GM10266 (cell line): ENCODE results near the gene TMTC2.

Experiments
- DNase-seq: peaks from one replicate; pipeline ENCODE4 v3.0.0; 2012; ENCODE audit errors: extremely low spot score
- CTCF ChIP-seq: IDR thresholded peaks from 2 replicates; pipeline ENCODE4 v1.5.1; 2012; ENCODE audit warnings: mild to moderate bottlenecking, low read depth; ENCODE audit not compliant: control insufficient read depth, insufficient read depth; ENCODE audit errors: missing control alignments

The TMTC2 gene

GRCh38 chr12:82870771-82871377, 184.2 kb downstream of the TMTC2 start:
- no peak for DNase-seq
- TF ChIP-seq CTCF = no peak

GRCh38 chr12:82872088-82872487, 185.4 kb downstream of the TMTC2 start:
- TF ChIP-seq CTCF = no peak
- DNase-seq = no peak

- no peak for DNase-seq
- TF ChIP-seq CTCF = no peak
Measured at GRCh38 chr12:82873309-82873708, 186.6 kb downstream of the TMTC2 start.

GRCh38 chr12:82873951-82874350, 187.2 kb downstream of the TMTC2 start:
- TF ChIP-seq CTCF = no peak
- DNase-seq = no peak

- no peak for TF ChIP-seq CTCF
- no peak for DNase-seq
Measured at GRCh38 chr12:82874945-82875344, 188.2 kb downstream of the TMTC2 start.

GRCh38 chr12:82876075-82876474, 189.4 kb downstream of the TMTC2 start:
- no peak for DNase-seq
- no peak for TF ChIP-seq CTCF

GRCh38 chr12:82877963-82878362, 191.3 kb downstream of the TMTC2 start:
- no peak for DNase-seq
- no peak for TF ChIP-seq CTCF
